K562 (cell line): ENCODE measurements around the gene CDS1. TPM values are rescaled to one million over a fixed set of nuclear protein-coding genes. Genes with fewer than 3 reads are reported as not detected.

Experiments
- BRD9 ChIP-seq: fragments of 450-650 bp; IDR thresholded peaks from 2 replicates; pipeline ENCODE4 v1.6.1; 2018; ENCODE audit warnings: low read depth; ENCODE audit not compliant: partially characterized antibody
- ETV5 ChIP-seq: sonication (generic); formaldehyde crosslinking; IDR thresholded peaks from 2 replicates; pipeline ENCODE4 v1.4.0; 2020; ENCODE audit warnings: low read depth, mild to moderate bottlenecking, missing genetic modification reagents
- HCFC1 ChIP-seq: IDR thresholded peaks from 2 replicates; pipeline ENCODE4 v1.6.1; 2012; ENCODE audit warnings: low read depth, low read length, improper control_type of control experiment
- HNRNPL ChIP-seq: fragments of 200-400 bp; formaldehyde crosslinking; IDR thresholded peaks from 2 replicates; pipeline ENCODE4 v1.6.1; 2017; ENCODE audit warnings: low read depth, mild to moderate bottlenecking, low read length
- NUFIP1 ChIP-seq: fragments of 450-650 bp; IDR thresholded peaks from 2 replicates; pipeline ENCODE4 v1.6.1; 2018; ENCODE audit not compliant: partially characterized antibody
- SETDB1 ChIP-seq: IDR thresholded peaks from one replicate; pipeline ENCODE4 v1.6.1; 2012; ENCODE audit warnings: low read length, control low read depth, inconsistent platforms
- SIN3B ChIP-seq: fragments of 450-650 bp; IDR thresholded peaks from 2 replicates; pipeline ENCODE4 v1.6.1; 2017; ENCODE audit warnings: low read depth, mild to moderate bottlenecking, moderate library complexity
- ZNF830 ChIP-seq: fragments of 250-450 bp; sonication (Bioruptor Pico); IDR thresholded peaks from 2 replicates; pipeline ENCODE4 v1.5.0; 2021; ENCODE audit warnings: mild to moderate bottlenecking
- polyA plus RNA-seq, 8 experiments: library from polyadenylated mRNA; depleted of rRNA in 4 of 8; stranded (reverse) in 5 of 8; unstranded in 3 of 8; fragments of >200 nt; fragmentation: Nextera tagmentation in 2 of 8; fragmentation: Illumina TruSeq in 1 of 8; extraction: Ambion mirVana in 2 of 8; extraction: Trizol in 1 of 8; gene quantifications; 2 replicates each; pipeline versions ENCODE4 v1.2.1 to v1.2.3, GENCODE V29; 2011 to 2014; ENCODE audit warnings: inconsistent platforms in 1 of 8, missing spikeins in 1 of 8
- total RNA-seq, 7 experiments: library from RNA; depleted of rRNA in 6 of 7; stranded (reverse); fragments of >200 nt in 6 of 7; fragmentation: Illumina TruSeq in 2 of 7; extraction: Trizol in 2 of 7; gene quantifications; 2 replicates each; pipeline versions ENCODE4 v1.2.1 to v1.2.3, GENCODE V29; 2011 to 2021; ENCODE audit warnings: low replicate concordance in 1 of 7
- TF ChIP-seq, protein P1 (sequence below), 2 experiments: fragments of 450-650 bp in 1 of 2; IDR thresholded peaks; 2 replicates each; pipeline ENCODE4 v1.6.1; 2011 to 2017; ENCODE audit warnings: low read depth in 2 of 2, antibody characterized with exemption in 1 of 2, borderline replicate concordance in 1 of 2, low read length in 1 of 2, mild to moderate bottlenecking in 1 of 2, mixed read lengths in 1 of 2; ENCODE audit not compliant: control insufficient read depth in 1 of 2
- TF ChIP-seq, protein P2 (sequence below): fragments of 250-450 bp; sonication (Bioruptor Pico); IDR thresholded peaks from 2 replicates; pipeline ENCODE4 v1.9.0; 2021; ENCODE audit warnings: mild to moderate bottlenecking, inconsistent platforms
- TF ChIP-seq, protein P3 (sequence below): fragments of 450-650 bp; formaldehyde crosslinking; IDR thresholded peaks from 2 replicates; pipeline ENCODE4 v1.4.0; 2020; ENCODE audit warnings: mild to moderate bottlenecking
- TF ChIP-seq, protein P4 (sequence below): fragments of 450-650 bp; IDR thresholded peaks from 2 replicates; pipeline ENCODE4 v1.6.1; 2018; ENCODE audit warnings: mild to moderate bottlenecking, low read depth; ENCODE audit not compliant: partially characterized antibody

Gene CDS1
- total and polyA plus RNA-seq, 9 of the 15 experiments (the other 6 are each of a cell fraction or from before 2014, with no cell fraction given): 0.04 to 0.42 (median 0.15) TPM

DNA sequence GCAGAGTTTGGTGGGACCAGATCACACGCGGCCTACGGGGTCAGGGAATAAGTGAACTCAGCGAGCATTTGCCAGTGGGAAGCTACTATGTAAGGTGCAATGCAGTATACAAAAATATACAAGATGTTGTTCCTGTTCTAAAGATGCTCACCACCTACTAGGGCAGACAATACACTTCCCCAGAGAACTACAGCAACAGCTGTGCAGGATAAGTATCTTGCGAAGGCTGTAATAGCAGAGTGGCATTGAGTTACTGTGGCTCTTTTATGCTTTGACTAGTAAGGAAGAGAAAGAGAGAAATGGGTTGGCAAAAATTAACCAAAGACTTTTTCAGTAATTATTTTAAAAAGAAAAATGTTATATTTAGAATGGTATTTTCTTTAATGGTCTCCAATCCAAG, 61.2 kb downstream of the CDS1 start (continued):
- TF ChIP-seq, protein P1, sequence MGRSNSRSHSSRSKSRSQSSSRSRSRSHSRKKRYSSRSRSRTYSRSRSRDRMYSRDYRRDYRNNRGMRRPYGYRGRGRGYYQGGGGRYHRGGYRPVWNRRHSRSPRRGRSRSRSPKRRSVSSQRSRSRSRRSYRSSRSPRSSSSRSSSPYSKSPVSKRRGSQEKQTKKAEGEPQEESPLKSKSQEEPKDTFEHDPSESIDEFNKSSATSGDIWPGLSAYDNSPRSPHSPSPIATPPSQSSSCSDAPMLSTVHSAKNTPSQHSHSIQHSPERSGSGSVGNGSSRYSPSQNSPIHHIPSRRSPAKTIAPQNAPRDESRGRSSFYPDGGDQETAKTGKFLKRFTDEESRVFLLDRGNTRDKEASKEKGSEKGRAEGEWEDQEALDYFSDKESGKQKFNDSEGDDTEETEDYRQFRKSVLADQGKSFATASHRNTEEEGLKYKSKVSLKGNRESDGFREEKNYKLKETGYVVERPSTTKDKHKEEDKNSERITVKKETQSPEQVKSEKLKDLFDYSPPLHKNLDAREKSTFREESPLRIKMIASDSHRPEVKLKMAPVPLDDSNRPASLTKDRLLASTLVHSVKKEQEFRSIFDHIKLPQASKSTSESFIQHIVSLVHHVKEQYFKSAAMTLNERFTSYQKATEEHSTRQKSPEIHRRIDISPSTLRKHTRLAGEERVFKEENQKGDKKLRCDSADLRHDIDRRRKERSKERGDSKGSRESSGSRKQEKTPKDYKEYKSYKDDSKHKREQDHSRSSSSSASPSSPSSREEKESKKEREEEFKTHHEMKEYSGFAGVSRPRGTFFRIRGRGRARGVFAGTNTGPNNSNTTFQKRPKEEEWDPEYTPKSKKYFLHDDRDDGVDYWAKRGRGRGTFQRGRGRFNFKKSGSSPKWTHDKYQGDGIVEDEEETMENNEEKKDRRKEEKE (IDR thresholded peaks at IDR 0.05; ENCODE audit: borderline replicate concordance in 1 of 2, control insufficient read depth in 1 of 2, low read depth in 2 of 2, low read length in 1 of 2): no peak
- TF ChIP-seq NUFIP1 (no peak), ETV5 (CRISPR knock-in tag) (no peak), SETDB1 (no peak), BRD9 (no peak), ZNF830 (CRISPR knock-in tag) (no peak), SIN3B (no peak), HCFC1 (no peak), HNRNPL (no peak)
- TF ChIP-seq, protein P2, sequence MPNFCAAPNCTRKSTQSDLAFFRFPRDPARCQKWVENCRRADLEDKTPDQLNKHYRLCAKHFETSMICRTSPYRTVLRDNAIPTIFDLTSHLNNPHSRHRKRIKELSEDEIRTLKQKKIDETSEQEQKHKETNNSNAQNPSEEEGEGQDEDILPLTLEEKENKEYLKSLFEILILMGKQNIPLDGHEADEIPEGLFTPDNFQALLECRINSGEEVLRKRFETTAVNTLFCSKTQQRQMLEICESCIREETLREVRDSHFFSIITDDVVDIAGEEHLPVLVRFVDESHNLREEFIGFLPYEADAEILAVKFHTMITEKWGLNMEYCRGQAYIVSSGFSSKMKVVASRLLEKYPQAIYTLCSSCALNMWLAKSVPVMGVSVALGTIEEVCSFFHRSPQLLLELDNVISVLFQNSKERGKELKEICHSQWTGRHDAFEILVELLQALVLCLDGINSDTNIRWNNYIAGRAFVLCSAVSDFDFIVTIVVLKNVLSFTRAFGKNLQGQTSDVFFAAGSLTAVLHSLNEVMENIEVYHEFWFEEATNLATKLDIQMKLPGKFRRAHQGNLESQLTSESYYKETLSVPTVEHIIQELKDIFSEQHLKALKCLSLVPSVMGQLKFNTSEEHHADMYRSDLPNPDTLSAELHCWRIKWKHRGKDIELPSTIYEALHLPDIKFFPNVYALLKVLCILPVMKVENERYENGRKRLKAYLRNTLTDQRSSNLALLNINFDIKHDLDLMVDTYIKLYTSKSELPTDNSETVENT (CRISPR knock-in tag): no peak
- TF ChIP-seq, protein P3, sequence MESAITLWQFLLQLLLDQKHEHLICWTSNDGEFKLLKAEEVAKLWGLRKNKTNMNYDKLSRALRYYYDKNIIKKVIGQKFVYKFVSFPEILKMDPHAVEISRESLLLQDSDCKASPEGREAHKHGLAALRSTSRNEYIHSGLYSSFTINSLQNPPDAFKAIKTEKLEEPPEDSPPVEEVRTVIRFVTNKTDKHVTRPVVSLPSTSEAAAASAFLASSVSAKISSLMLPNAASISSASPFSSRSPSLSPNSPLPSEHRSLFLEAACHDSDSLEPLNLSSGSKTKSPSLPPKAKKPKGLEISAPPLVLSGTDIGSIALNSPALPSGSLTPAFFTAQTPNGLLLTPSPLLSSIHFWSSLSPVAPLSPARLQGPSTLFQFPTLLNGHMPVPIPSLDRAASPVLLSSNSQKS (CRISPR knock-in tag): no peak
- TF ChIP-seq, protein P4, sequence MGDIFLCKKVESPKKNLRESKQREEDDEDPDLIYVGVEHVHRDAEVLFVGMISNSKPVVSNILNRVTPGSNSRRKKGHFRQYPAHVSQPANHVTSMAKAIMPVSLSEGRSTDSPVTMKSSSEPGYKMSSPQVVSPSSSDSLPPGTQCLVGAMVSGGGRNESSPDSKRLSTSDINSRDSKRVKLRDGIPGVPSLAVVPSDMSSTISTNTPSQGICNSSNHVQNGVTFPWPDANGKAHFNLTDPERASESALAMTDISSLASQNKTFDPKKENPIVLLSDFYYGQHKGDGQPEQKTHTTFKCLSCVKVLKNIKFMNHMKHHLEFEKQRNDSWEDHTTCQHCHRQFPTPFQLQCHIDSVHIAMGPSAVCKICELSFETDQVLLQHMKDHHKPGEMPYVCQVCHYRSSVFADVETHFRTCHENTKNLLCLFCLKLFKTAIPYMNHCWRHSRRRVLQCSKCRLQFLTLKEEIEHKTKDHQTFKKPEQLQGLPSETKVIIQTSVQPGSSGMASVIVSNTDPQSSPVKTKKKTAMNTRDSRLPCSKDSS: no peak
